HG02840 (cell line): ENCODE results near the gene CSMD2.

Source experiments
- ATAC-seq: cut with Tn5 transposase; IDR thresholded peaks from one replicate; pipeline ENCODE4 v1.9.1; 2021; ENCODE audit warnings: mild to moderate bottlenecking, moderate library complexity, moderate number of reproducible peaks; ENCODE audit not compliant: unreplicated experiment, low FRiP score

The CSMD2 gene

GRCh38 chr1:33601751-33602150, 563.3 kb downstream of the CSMD2 start:
- no peak for ATAC-seq

- no peak for ATAC-seq
These were observed 565.4 kb downstream of the CSMD2 start for GRCh38 chr1:33599516-33600115.

GRCh38 chr1:33588726-33589125, 576.3 kb downstream of the CSMD2 start:
- ATAC-seq, result no peak

- ATAC-seq, result no peak
These were observed 578.2 kb downstream of the CSMD2 start for GRCh38 chr1:33586795-33587194.

GRCh38 chr1:33586106-33586505, 578.9 kb downstream of the CSMD2 start:
- no peak for ATAC-seq

GRCh38 chr1:33583567-33583966, 581.5 kb downstream of the CSMD2 start:
- no peak for ATAC-seq

GRCh38 chr1:33578557-33579448, 586.2 kb downstream of the CSMD2 start:
- no peak for ATAC-seq

- ATAC-seq, result no peak
These were observed 587.4 kb downstream of the CSMD2 start for GRCh38 chr1:33577663-33578062.

GRCh38 chr1:33576821-33577599, 588.0 kb downstream of the CSMD2 start:
- ATAC-seq, result no peak

- no peak for ATAC-seq
These were observed 589.6 kb downstream of the CSMD2 start for GRCh38 chr1:33575324-33575879.

GRCh38 chr1:33573661-33574060, 591.4 kb downstream of the CSMD2 start:
- no peak for ATAC-seq

GRCh38 chr1:33572387-33572786, 592.6 kb downstream of the CSMD2 start:
- no peak for ATAC-seq

- no peak for ATAC-seq
These were observed 595.7 kb downstream of the CSMD2 start for GRCh38 chr1:33569331-33569730.

- no peak for ATAC-seq
These were observed 601.3 kb downstream of the CSMD2 start for GRCh38 chr1:33563699-33564098.

GRCh38 chr1:33562563-33562962, 602.5 kb downstream of the CSMD2 start:
- ATAC-seq, result no peak

GRCh38 chr1:33561576-33561975, 603.5 kb downstream of the CSMD2 start:
- ATAC-seq, result no peak

GRCh38 chr1:33560680-33561079, 604.4 kb downstream of the CSMD2 start:
- ATAC-seq, result no peak

- no peak for ATAC-seq
These were observed 616.3 kb downstream of the CSMD2 start for GRCh38 chr1:33548721-33549120.

- no peak for ATAC-seq
These were observed 616.7 kb downstream of the CSMD2 start for GRCh38 chr1:33548319-33548718.

- ATAC-seq, result no peak
These were observed 617.5 kb downstream of the CSMD2 start for GRCh38 chr1:33547576-33547975.

- ATAC-seq, result no peak
These were observed 623.1 kb downstream of the CSMD2 start for GRCh38 chr1:33541966-33542365.
